ENCODE measurements around the gene PARP14.

DNA sequence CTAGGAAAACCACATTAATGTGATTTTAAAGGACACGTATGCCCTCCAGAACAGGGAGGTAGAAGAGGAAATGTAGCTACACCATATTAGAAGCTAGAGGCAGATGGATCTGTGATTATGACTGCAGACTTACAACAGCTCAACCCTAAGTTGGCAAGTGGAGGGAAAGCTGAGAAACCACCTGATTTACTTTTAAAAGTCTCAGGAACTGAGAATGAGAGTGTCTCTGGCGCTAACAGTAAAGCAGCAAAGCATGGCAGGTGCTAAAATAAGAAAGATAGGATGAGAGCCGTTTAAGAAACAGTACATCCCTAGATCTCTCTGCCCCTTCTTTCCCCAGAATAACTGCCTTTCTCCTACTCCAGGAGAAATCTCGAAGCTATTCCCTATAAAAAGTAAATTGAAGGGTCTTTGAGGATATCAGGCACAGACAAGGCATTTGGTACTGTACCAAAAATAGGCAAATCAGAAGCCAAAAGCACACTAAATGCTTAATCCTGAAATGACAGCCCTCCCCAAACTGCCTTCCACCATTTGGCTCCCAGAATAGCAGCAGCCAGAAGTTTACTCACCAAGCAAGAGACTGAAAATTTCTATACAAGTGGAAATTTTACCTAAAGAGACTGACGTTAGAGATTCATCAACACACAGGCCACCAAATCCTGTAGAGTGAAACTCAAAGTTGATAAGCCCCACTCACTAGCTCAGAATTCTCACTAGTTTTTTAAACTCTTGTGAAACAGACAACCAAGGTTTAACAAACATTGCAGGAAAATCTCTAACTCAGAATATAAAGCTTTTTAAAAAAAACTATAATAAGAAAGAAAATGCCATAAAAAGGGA, 34.3 kb upstream of the PARP14 start:
- TF ChIP-seq, protein P1, sequence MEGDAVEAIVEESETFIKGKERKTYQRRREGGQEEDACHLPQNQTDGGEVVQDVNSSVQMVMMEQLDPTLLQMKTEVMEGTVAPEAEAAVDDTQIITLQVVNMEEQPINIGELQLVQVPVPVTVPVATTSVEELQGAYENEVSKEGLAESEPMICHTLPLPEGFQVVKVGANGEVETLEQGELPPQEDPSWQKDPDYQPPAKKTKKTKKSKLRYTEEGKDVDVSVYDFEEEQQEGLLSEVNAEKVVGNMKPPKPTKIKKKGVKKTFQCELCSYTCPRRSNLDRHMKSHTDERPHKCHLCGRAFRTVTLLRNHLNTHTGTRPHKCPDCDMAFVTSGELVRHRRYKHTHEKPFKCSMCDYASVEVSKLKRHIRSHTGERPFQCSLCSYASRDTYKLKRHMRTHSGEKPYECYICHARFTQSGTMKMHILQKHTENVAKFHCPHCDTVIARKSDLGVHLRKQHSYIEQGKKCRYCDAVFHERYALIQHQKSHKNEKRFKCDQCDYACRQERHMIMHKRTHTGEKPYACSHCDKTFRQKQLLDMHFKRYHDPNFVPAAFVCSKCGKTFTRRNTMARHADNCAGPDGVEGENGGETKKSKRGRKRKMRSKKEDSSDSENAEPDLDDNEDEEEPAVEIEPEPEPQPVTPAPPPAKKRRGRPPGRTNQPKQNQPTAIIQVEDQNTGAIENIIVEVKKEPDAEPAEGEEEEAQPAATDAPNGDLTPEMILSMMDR (IDR thresholded peaks at IDR 0.05; ENCODE audit: borderline replicate concordance, extremely low read depth, low read length, poor library complexity, severe bottlenecking): no peak
- TF ChIP-seq EZH2 (IDR thresholded peaks at IDR 0.05; ENCODE audit: borderline replicate concordance, low read depth, low read length, severe bottlenecking): no peak

Data from DND-41 (cell line).